Esophagus squamous epithelium (tissue), 5 donors: ENCODE results near the gene TLN1. TPM values are rescaled to one million over a fixed set of nuclear protein-coding genes. Genes with fewer than 3 reads are reported as not detected.

ENCODE experiments used
- DNase-seq: peaks from one replicate; lab custom pipeline; 2025; lab: John Stamatoyannopoulos, UW
- H3K27ac ChIP-seq, 4 donors: fragments of 200-600 bp; sonication (generic); one replicate each; pipeline ENCODE4 v1.5.1; 2016 to 2019; ENCODE audit warnings: mild to moderate bottlenecking in 1 of 4
- H3K27me3 ChIP-seq, 4 donors: fragments of 200-600 bp; sonication (generic); 1 replicate in 3 of 4; 2 replicates in 1 of 4; pipeline versions ENCODE4 v1.5.1 to v1.6.0; 2017 to 2021; ENCODE audit warnings: antibody characterized with exemption in 1 of 4
- H3K36me3 ChIP-seq, 3 donors: fragments of 200-600 bp; sonication (generic); one replicate each; pipeline ENCODE4 v1.5.1; 2016 to 2019
- H3K4me1 ChIP-seq, 3 donors: fragments of 200-600 bp; sonication (generic); one replicate each; pipeline ENCODE4 v1.5.1; 2017 to 2019
- H3K4me3 ChIP-seq, 4 donors: fragments of 200-600 bp; sonication (generic); 1 replicate in 3 of 4; 2 replicates in 1 of 4; pipeline ENCODE4 v1.5.1; 2016 to 2019; ENCODE audit warnings: mild to moderate bottlenecking in 2 of 4, moderate library complexity in 1 of 4
- H3K9me3 ChIP-seq, 3 donors: fragments of 200-600 bp; sonication (generic); one replicate each; pipeline ENCODE4 v1.5.1; 2016 to 2019
- POLR2A ChIP-seq, 4 donors: fragments of 450-650 bp; IDR thresholded peaks; one replicate each; pipeline ENCODE4 v1.6.1; 2017; ENCODE audit warnings: antibody characterized with exemption in 4 of 4, mild to moderate bottlenecking in 4 of 4, moderate library complexity in 3 of 4
- WGBS, 2 donors: methylation state at CpG; one replicate each; pipeline ENCODE4 v1.1.5; 2018; 5-methylcytosine and 5-hydroxymethylcytosine counted together
- intact Hi-C: fragments of 100-400 bp; cut with DNase I; formaldehyde crosslinking; loops from one replicate; pipeline ENCODE4 v1.15.0; 2022
- total RNA-seq, 4 donors: library from RNA; depleted of rRNA; stranded (reverse); fragments of >200 nt; gene quantifications; one replicate each; pipeline ENCODE4 v1.1.0, GENCODE V29; 2016
- TF ChIP-seq, protein P1 (sequence below), 6 experiments: fragments of 450-650 bp in 4 of 6; fragments of 200-600 bp in 2 of 6; sonication (generic) in 2 of 6; IDR thresholded peaks; one replicate each; pipeline ENCODE4 v1.5.1; 2016 to 2019; ENCODE audit warnings: antibody characterized with exemption in 6 of 6, mild to moderate bottlenecking in 4 of 6, moderate library complexity in 4 of 6
- donor health status: DM: yes; HTN: yes; CAD: no.

Gene TLN1
- total RNA-seq, 4 donors from 2014 or later: 94.7 to 233 (median 112) TPM

DNA sequence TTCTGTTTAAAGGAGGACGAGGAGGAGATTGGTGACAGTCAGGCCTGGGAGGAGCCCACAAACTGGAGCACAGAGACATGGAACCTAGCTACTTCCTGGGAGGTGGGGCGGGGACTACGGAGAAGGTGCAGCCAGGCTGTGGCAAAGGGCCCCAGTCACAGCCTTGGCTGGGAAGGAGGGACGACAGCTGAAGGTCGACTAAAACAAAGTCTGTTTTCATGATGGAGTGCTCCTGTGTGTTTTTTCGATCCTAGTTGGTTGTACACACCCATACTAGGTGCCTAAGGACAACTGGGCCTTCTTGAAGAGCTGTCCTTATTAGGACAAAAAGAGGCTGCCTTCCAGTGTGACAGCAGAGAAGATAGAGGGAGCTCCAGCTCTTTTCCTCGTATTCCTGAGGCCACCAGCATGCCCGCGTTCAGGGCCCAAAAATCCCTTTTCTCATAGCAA lies 71.0 kb downstream of the TLN1 start:
- intact Hi-C loops: no loop called here
- H3K4me1 ChIP-seq: peaks cover 18 to 82% (median 27%) of the 10 kb centered on the region in 3 donors
- no peaks in the 10 kb centered on the region for H3K9me3 ChIP-seq
- no peak for DNase-seq
- H3K27me3 ChIP-seq: no peaks in the 10 kb centered on the region
- H3K4me3 ChIP-seq: peak overlapping the region in 1 of 4 donors; percentile 94
- whole genome bisulfite sequencing, 2 donors: 49 to 51% methylated on average over 6 to 7 of the region's 9 CpGs
- peaks cover 0 to 26% (median 0%) of the 10 kb centered on the region in 3 donors for H3K36me3 ChIP-seq
- peak overlapping the region; percentile 32 to 98 (median 96) for H3K27ac ChIP-seq
- TF ChIP-seq POLR2A (IDR thresholded peaks at IDR 0.05): no peak
- TF ChIP-seq, protein P1, sequence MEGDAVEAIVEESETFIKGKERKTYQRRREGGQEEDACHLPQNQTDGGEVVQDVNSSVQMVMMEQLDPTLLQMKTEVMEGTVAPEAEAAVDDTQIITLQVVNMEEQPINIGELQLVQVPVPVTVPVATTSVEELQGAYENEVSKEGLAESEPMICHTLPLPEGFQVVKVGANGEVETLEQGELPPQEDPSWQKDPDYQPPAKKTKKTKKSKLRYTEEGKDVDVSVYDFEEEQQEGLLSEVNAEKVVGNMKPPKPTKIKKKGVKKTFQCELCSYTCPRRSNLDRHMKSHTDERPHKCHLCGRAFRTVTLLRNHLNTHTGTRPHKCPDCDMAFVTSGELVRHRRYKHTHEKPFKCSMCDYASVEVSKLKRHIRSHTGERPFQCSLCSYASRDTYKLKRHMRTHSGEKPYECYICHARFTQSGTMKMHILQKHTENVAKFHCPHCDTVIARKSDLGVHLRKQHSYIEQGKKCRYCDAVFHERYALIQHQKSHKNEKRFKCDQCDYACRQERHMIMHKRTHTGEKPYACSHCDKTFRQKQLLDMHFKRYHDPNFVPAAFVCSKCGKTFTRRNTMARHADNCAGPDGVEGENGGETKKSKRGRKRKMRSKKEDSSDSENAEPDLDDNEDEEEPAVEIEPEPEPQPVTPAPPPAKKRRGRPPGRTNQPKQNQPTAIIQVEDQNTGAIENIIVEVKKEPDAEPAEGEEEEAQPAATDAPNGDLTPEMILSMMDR (IDR thresholded peaks at IDR 0.05): peak in 5 of 6 experiments; percentile 22 to 52 (median 42)

DNA sequence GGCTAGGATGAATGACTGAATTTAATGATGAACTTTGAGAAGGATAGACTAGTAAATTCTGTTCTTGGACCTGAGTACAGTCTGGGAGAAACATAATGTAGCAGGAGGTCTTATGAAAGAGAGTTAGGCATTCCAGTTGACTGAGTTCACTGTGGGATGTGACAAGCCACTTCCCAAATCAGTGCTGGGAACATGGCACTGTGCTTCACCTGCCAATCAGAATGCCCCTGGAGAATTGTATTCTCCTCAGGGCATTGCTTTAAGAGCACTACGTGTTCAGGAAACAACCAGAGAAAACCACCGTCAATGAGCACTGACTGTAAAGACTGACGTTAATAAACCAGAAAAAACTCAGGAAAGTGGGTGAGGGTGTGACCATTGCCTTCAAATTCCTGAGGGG lies 72.7 kb downstream of the TLN1 start:
- WGBS, 2 donors: 47 to 86% methylated on average over 3 of the region's 3 CpGs
- no peaks in the 10 kb centered on the region for H3K27me3 ChIP-seq
- TF ChIP-seq, protein P1 (IDR thresholded peaks at IDR 0.05): no peak
- TF ChIP-seq POLR2A (IDR thresholded peaks at IDR 0.05): peak in 1 of 4 donors; percentile 42
- H3K36me3 ChIP-seq: peaks cover 0 to 26% (median 0%) of the 10 kb centered on the region in 3 donors
- intact Hi-C loops: loop anchor here (5.0 kb wide), 1 partner anchor 73 kb away; the partner anchor contains the start of genes CREB3 and TLN1
- no peaks in the 10 kb centered on the region for H3K9me3 ChIP-seq
- H3K4me3 ChIP-seq: peak overlapping the region in 3 of 4 donors; percentile 78 to 94 (median 90)
- H3K27ac ChIP-seq: peak overlapping the region; percentile 91 to 98 (median 96)
- DNase-seq: no peak
- H3K4me1 ChIP-seq: peaks cover 12 to 65% (median 22%) of the 10 kb centered on the region in 3 donors

GRCh38 chr9:35658968-35659220 lies 73.1 kb downstream of the TLN1 start:
- DNase-seq: no peak
- H3K27ac ChIP-seq: peak overlapping the region; percentile 91 to 98 (median 96)
- no peaks in the 10 kb centered on the region for H3K27me3 ChIP-seq
- H3K9me3 ChIP-seq: no peaks in the 10 kb centered on the region
- 0% methylated on average over 2 of the region's 2 CpGs; no CpG with 5 or more reads in 1 of the 2 donors for WGBS, 2 donors
- H3K4me3 ChIP-seq: peak overlapping the region; percentile 75 to 94 (median 84)
- peaks cover 11 to 61% (median 20%) of the 10 kb centered on the region in 3 donors for H3K4me1 ChIP-seq
- TF ChIP-seq, protein P1 (IDR thresholded peaks at IDR 0.05): no peak
- no peak for TF ChIP-seq POLR2A (IDR thresholded peaks at IDR 0.05)
- intact Hi-C loops: loop anchor here (5.0 kb wide), 1 partner anchor 73 kb away; the partner anchor contains the start of genes CREB3 and TLN1
- peaks cover 0 to 26% (median 0%) of the 10 kb centered on the region in 3 donors for H3K36me3 ChIP-seq

GRCh38 chr9:35658137-35658967 lies 73.6 kb downstream of the TLN1 start, which contains the start of gene CCDC107:
CCDC107 (plus strand) TSS chr9:35658292; CDS start chr9:35658380, 88 bp downstream.
- intact Hi-C loops: loop anchor here (5.0 kb wide), 1 partner anchor 74 kb away; the partner anchor contains the start of genes CREB3 and TLN1
- peaks cover 11 to 57% (median 20%) of the 10 kb centered on the region in 3 donors for H3K4me1 ChIP-seq

More at GRCh38 chr9:35658137-35658967, 73.6 kb downstream of the TLN1 start, which contains the start of gene CCDC107:
- Histone ChIP-seq H3K27me3 (no peaks in the 10 kb centered on the region), H3K9me3 (no peaks in the 10 kb centered on the region), H3K4me3 (peak within 1 kb of the TSS; percentile 75 to 94 (median 84)), H3K36me3 (peaks cover 0 to 26% (median 0%) of the 10 kb centered on the region in 3 donors), H3K27ac (peak within 1 kb of the TSS; percentile 91 to 98 (median 96))
- DNase-seq: no peak
- 0% methylated on average over 10 to 29 of the region's 67 CpGs for WGBS, 2 donors
- TF ChIP-seq, protein P1 (IDR thresholded peaks at IDR 0.05): peak; percentile 47 to 68 (median 61)
- TF ChIP-seq POLR2A (IDR thresholded peaks at IDR 0.05): peak in 3 of 4 donors; percentile 83 to 94 (median 88)
